Lower leg skin (tissue), 4 donors: ENCODE measurements around the gene TRABD2A. TPM values are rescaled to one million over a fixed set of nuclear protein-coding genes. Genes with fewer than 3 reads are reported as not detected.

ENCODE experiments used
- DNase-seq, 2 donors: peaks; one replicate each; pipeline ENCODE4 v3.0.0-alpha.2; 2019; ENCODE audit warnings: low spot score in 2 of 2
- H3K4me3 ChIP-seq: fragments of 200-600 bp; sonication (generic); 2 replicates; pipeline ENCODE4 v1.5.1; 2017; ENCODE audit warnings: mild to moderate bottlenecking, low read depth; ENCODE audit not compliant: poor library complexity, severe bottlenecking
- CTCF ChIP-seq, 3 donors: fragments of 450-650 bp; IDR thresholded peaks; one replicate each; pipeline ENCODE4 v1.5.1; 2016; ENCODE audit warnings: antibody characterized with exemption in 3 of 3, mild to moderate bottlenecking in 3 of 3, moderate library complexity in 2 of 3
- POLR2A ChIP-seq, 2 donors: fragments of 450-650 bp; IDR thresholded peaks; one replicate each; pipeline ENCODE4 v1.6.1; 2016 to 2017; ENCODE audit warnings: antibody characterized with exemption in 2 of 2, mild to moderate bottlenecking in 1 of 2, moderate library complexity in 1 of 2
- WGBS, 2 donors: methylation state at CpG; one replicate each; pipeline ENCODE4 v1.1.5; 2018; 5-methylcytosine and 5-hydroxymethylcytosine counted together
- intact Hi-C: fragments of 100-400 bp; cut with DNase I; formaldehyde crosslinking; loops from one replicate; pipeline ENCODE4 v1.15.0; 2023; ENCODE audit warnings: low total_unique reads
- total RNA-seq, 4 donors: library from RNA; depleted of rRNA; stranded (reverse); fragments of >200 nt; gene quantifications; one replicate each; pipeline ENCODE4 v1.1.0, GENCODE V29; 2016

TRABD2A gene
- total RNA-seq, 4 donors from 2014 or later: 0.17 to 2.1 (median 1.5) TPM; not detected in 1

GRCh38 chr2:84885111-84885510 is 4.2 kb upstream of the TRABD2A start:
- H3K4me3 ChIP-seq: no peak overlapping the region
- WGBS, 2 donors: 85 to 94% methylated on average over 2 of the region's 2 CpGs
- TF ChIP-seq POLR2A (IDR thresholded peaks at IDR 0.05) (no peak), CTCF (IDR thresholded peaks at IDR 0.05) (no peak)
- intact Hi-C loops: loop anchor here (10.0 kb wide), 1 partner anchor 390 kb away; no protein-coding TSS in a partner anchor
- DNase-seq: peak in 1 of 2 donors; percentile 17

GRCh38 chr2:84884449-84884848 is 3.6 kb upstream of the TRABD2A start:
- TF ChIP-seq POLR2A (IDR thresholded peaks at IDR 0.05) (no peak), CTCF (IDR thresholded peaks at IDR 0.05) (no peak)
- intact Hi-C loops: loop anchor here (10.0 kb wide), 1 partner anchor 390 kb away; no protein-coding TSS in a partner anchor
- DNase-seq: no peak
- no peak overlapping the region for H3K4me3 ChIP-seq

GRCh38 chr2:84882775-84883550 is 2.1 kb upstream of the TRABD2A start:
- TF ChIP-seq POLR2A (IDR thresholded peaks at IDR 0.05): no peak
- TF ChIP-seq CTCF (IDR thresholded peaks at IDR 0.05): no peak
- 94 to 96% methylated on average over 4 of the region's 4 CpGs for WGBS, 2 donors
- peak in 1 of 2 donors; percentile 13 for DNase-seq
- intact Hi-C loops: loop anchor here (10.0 kb wide), 1 partner anchor 388 kb away; no protein-coding TSS in a partner anchor
- H3K4me3 ChIP-seq: no peak overlapping the region

- no peak overlapping the region for H3K4me3 ChIP-seq
- DNase-seq: peak in 1 of 2 donors; percentile 45
- intact Hi-C loops: loop anchor here (10.0 kb wide), 1 partner anchor 388 kb away; no protein-coding TSS in a partner anchor
- TF ChIP-seq POLR2A (IDR thresholded peaks at IDR 0.05) (no peak), CTCF (IDR thresholded peaks at IDR 0.05) (no peak)
- 58 to 59% methylated on average over 3 of the region's 3 CpGs for WGBS, 2 donors
Observed at GRCh38 chr2:84882414-84882738, 1.5 kb upstream of the TRABD2A start.

GRCh38 chr2:84881581-84882413 is 913 bp upstream of the TRABD2A start:
- 1 to 2% methylated on average over 29 of the region's 29 CpGs for WGBS, 2 donors
- no peak for TF ChIP-seq POLR2A (IDR thresholded peaks at IDR 0.05)
- TF ChIP-seq CTCF (IDR thresholded peaks at IDR 0.05): no peak
- peak overlapping the region; percentile 32 for H3K4me3 ChIP-seq
- intact Hi-C loops: loop anchor here (10.0 kb wide), 1 partner anchor 387 kb away; no protein-coding TSS in a partner anchor
- DNase-seq: peak; percentile 83 to 96
